Fibroblast of lung (primary cell): ENCODE data around the gene RBMS2. TPM values are rescaled to one million over a fixed set of nuclear protein-coding genes. Genes with fewer than 3 reads are reported as not detected.
A peak's percentile ranks its signal among the peaks of the same experiment; 100 is the strongest.

ENCODE experiments used
- DNase-seq, 2 donors: peaks; one replicate each; pipeline versions ENCODE4 v3.0.0 to v3.0.0-alpha.2; 2010; ENCODE audit warnings: low read depth in 2 of 2
- H2AFZ ChIP-seq: 2 replicates; pipeline ENCODE4 v1.5.1; 2012; ENCODE audit warnings: low read length, control low read depth, inconsistent platforms
- H3K27ac ChIP-seq: 2 replicates; pipeline ENCODE4 v1.5.1; 2011; ENCODE audit warnings: low read length, control low read depth; ENCODE audit not compliant: insufficient read depth
- H3K27me3 ChIP-seq: 2 replicates; pipeline ENCODE4 v1.5.1; 2011; ENCODE audit warnings: mild to moderate bottlenecking, low read length; ENCODE audit not compliant: control insufficient read depth, insufficient read depth
- H3K36me3 ChIP-seq: 2 replicates; pipeline ENCODE4 v1.5.1; 2011; ENCODE audit warnings: low read length; ENCODE audit not compliant: control insufficient read depth, insufficient read depth
- H3K4me1 ChIP-seq: 2 replicates; pipeline ENCODE4 v1.5.1; 2011; ENCODE audit warnings: low read length; ENCODE audit not compliant: control insufficient read depth, insufficient read depth; ENCODE audit errors: extremely low read depth
- H3K4me2 ChIP-seq: 2 replicates; pipeline ENCODE4 v1.5.1; 2011; ENCODE audit warnings: low read length, control low read depth; ENCODE audit not compliant: insufficient read depth; ENCODE audit errors: extremely low read depth
- H3K4me3 ChIP-seq, 4 experiments: fragments of 200-600 bp in 1 of 4; sonication (generic) in 1 of 4; replicated peaks in 1 of 4; 2 replicates each; pipeline ENCODE4 v1.5.1; 2011 to 2016; ENCODE audit warnings: low read length in 4 of 4, low read depth in 3 of 4, mild to moderate bottlenecking in 3 of 4, control low read depth in 2 of 4, inconsistent platforms in 1 of 4, mixed read lengths in 1 of 4; ENCODE audit not compliant: insufficient read depth in 1 of 4; ENCODE audit errors: control extremely low read depth in 1 of 4
- H3K79me2 ChIP-seq: 2 replicates; pipeline ENCODE4 v1.5.1; 2012; ENCODE audit warnings: mild to moderate bottlenecking, low read length, inconsistent platforms; ENCODE audit not compliant: control insufficient read depth, insufficient read depth
- H3K9ac ChIP-seq: 2 replicates; pipeline ENCODE4 v1.5.1; 2011; ENCODE audit warnings: mild to moderate bottlenecking, low read length, control low read depth; ENCODE audit not compliant: insufficient read depth
- H3K9me3 ChIP-seq: 2 replicates; pipeline ENCODE4 v1.5.1; 2012; ENCODE audit warnings: low read depth, low read length; ENCODE audit not compliant: control insufficient read depth, insufficient read depth
- H4K20me1 ChIP-seq: 2 replicates; pipeline ENCODE4 v1.5.1; 2011; ENCODE audit warnings: low read length; ENCODE audit not compliant: control insufficient read depth, insufficient read depth; ENCODE audit errors: extremely low read depth
- EZH2 ChIP-seq: IDR thresholded peaks from 2 replicates; pipeline ENCODE4 v1.5.1; 2012; ENCODE audit warnings: low read length, control low read depth, mild to moderate bottlenecking; ENCODE audit errors: missing control alignments
- polyA plus RNA-seq, 2 donors: library from polyadenylated mRNA; depleted of rRNA in 1 of 2; stranded (reverse) in 1 of 2; unstranded in 1 of 2; fragments of >200 nt; gene quantifications; 2 replicates each; pipeline ENCODE4 v1.2.1, GENCODE V29; 2011 to 2012; ENCODE audit warnings: missing spikeins in 1 of 2
- total RNA-seq: library from RNA; depleted of rRNA; stranded (reverse); fragments of >200 nt; gene quantifications from 2 replicates; pipeline ENCODE4 v1.2.1, GENCODE V29; 2014
- TF ChIP-seq, protein P1 (sequence below), 2 donors: IDR thresholded peaks in 1 of 2; conservative IDR thresholded peaks in 1 of 2; 1 replicate in 1 of 2; 2 replicates in 1 of 2; pipeline ENCODE4 v1.5.1; 2011 to 2012; ENCODE audit warnings: low read length in 2 of 2, control low read depth in 1 of 2, inconsistent platforms in 1 of 2, low read depth in 1 of 2, mild to moderate bottlenecking in 1 of 2

The RBMS2 gene
- total and polyA plus RNA-seq, 2 donors (not counting 1 experiment from before 2014, with no cell fraction given): 23.1 to 66.9 TPM

GRCh38 chr12:56632701-56633467 is 111.3 kb downstream of the RBMS2 start:
- H3K4me2 ChIP-seq: peak overlapping the region; percentile 42
- no peak for TF ChIP-seq EZH2
- TF ChIP-seq, protein P1, sequence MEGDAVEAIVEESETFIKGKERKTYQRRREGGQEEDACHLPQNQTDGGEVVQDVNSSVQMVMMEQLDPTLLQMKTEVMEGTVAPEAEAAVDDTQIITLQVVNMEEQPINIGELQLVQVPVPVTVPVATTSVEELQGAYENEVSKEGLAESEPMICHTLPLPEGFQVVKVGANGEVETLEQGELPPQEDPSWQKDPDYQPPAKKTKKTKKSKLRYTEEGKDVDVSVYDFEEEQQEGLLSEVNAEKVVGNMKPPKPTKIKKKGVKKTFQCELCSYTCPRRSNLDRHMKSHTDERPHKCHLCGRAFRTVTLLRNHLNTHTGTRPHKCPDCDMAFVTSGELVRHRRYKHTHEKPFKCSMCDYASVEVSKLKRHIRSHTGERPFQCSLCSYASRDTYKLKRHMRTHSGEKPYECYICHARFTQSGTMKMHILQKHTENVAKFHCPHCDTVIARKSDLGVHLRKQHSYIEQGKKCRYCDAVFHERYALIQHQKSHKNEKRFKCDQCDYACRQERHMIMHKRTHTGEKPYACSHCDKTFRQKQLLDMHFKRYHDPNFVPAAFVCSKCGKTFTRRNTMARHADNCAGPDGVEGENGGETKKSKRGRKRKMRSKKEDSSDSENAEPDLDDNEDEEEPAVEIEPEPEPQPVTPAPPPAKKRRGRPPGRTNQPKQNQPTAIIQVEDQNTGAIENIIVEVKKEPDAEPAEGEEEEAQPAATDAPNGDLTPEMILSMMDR (conservative IDR thresholded peaks at IDR 0.05 in 1 of 2, IDR thresholded peaks at IDR 0.05 in 1 of 2; ENCODE audit: low read depth in 1 of 2, low read length in 2 of 2): no peak
- no peak overlapping the region for H3K9ac ChIP-seq
- peaks cover 25% of the 10 kb centered on the region for H3K4me1 ChIP-seq
- no peaks in the 10 kb centered on the region for H4K20me1 ChIP-seq
- H3K4me3 ChIP-seq: peak overlapping the region in 2 of 4 experiments; percentile 76 to 81
- H3K27me3 ChIP-seq: no peaks in the 10 kb centered on the region
- H3K79me2 ChIP-seq: peaks cover 72% of the 10 kb centered on the region
- H3K27ac ChIP-seq: no peak overlapping the region
- no peak overlapping the region for H2AFZ ChIP-seq
- H3K36me3 ChIP-seq: peaks cover 3% of the 10 kb centered on the region
- no peaks in the 10 kb centered on the region for H3K9me3 ChIP-seq
- no peak for DNase-seq

- H3K4me1 ChIP-seq: peaks cover 22% of the 10 kb centered on the region
These were observed 112.0 kb downstream of the RBMS2 start for GRCh38 chr12:56633468-56634241.

More at GRCh38 chr12:56633468-56634241, 112.0 kb downstream of the RBMS2 start:
- Histone ChIP-seq H3K4me3 (peak overlapping the region; percentile 69 to 81 (median 76)), H3K4me2 (peak overlapping the region; percentile 42), H3K36me3 (peaks cover 6% of the 10 kb centered on the region), H3K27ac (no peak overlapping the region), H3K79me2 (peaks cover 65% of the 10 kb centered on the region), H3K9me3 (no peaks in the 10 kb centered on the region), H4K20me1 (no peaks in the 10 kb centered on the region), H3K27me3 (no peaks in the 10 kb centered on the region), H2AFZ (no peak overlapping the region), H3K9ac (no peak overlapping the region)
- DNase-seq: no peak
- no peak for TF ChIP-seq EZH2
- TF ChIP-seq, protein P1 (conservative IDR thresholded peaks at IDR 0.05 in 1 of 2, IDR thresholded peaks at IDR 0.05 in 1 of 2; ENCODE audit: low read depth in 1 of 2, low read length in 2 of 2): no peak
